HG02840 (cell line): ENCODE measurements around the gene FOSL2.

Source experiments
- ATAC-seq: cut with Tn5 transposase; IDR thresholded peaks from one replicate; pipeline ENCODE4 v1.9.1; 2021; ENCODE audit warnings: mild to moderate bottlenecking, moderate library complexity, moderate number of reproducible peaks; ENCODE audit not compliant: unreplicated experiment, low FRiP score

Gene FOSL2

DNA sequence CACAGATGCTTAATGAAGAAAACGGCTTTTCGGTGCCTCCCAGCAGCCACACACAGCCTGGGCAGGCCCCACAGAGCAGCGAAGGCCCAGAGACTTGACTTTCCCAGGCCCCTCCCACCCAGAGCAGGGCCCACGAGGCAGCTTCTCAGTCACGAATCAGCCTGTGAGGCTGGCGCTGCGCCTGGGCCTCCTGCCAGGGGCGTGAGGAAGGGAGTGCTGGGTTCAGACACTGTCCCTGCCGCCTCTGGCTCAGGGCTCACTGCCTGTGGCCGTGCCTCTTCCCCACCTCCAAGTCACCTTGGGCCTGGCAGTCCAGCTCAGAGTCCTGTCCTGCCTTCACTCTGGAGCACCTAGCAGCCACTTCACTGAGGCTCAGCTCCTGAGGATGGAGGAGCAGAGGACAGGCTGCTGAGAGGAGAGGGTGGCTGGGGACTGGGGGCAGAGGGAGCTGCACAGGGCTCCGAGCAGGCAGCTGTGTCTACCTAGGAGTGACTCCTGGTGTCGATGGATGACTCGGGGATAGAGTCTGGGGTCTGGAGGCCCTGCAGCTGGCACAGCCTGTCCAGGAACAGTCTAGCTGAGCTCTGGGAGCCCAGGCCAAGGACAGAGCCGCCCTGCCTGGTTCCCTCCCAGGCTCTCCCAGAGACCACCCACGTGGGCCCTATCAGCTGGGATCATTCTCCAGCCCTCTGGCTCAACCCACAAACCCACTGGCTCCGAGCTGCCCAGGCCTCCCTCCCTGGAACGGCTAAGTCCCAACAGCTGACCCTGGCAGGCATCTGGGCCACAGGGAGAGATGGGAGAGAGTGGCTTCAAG is 36.4 kb upstream of the FOSL2 start:
- no peak for ATAC-seq

DNA sequence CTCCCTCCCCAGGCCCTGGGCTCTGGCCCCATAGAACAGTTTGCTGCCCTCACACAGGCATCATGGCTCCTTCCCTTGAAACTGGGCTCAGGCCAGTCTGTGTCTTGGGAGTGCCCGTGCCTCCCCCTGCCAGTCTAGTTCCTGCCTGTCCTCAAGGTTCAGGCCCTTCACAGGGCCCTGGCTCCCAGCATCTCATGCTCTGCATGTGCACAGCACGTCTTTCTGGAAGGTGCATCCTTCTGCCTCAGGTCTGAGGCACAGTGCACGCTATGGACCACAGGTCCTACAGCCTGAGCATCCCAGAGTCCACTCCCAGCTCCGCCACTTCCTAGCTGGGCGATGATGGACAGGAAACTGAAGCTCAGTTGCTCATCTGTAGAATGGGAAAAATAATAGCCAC is 35.6 kb upstream of the FOSL2 start:
- no peak for ATAC-seq

DNA sequence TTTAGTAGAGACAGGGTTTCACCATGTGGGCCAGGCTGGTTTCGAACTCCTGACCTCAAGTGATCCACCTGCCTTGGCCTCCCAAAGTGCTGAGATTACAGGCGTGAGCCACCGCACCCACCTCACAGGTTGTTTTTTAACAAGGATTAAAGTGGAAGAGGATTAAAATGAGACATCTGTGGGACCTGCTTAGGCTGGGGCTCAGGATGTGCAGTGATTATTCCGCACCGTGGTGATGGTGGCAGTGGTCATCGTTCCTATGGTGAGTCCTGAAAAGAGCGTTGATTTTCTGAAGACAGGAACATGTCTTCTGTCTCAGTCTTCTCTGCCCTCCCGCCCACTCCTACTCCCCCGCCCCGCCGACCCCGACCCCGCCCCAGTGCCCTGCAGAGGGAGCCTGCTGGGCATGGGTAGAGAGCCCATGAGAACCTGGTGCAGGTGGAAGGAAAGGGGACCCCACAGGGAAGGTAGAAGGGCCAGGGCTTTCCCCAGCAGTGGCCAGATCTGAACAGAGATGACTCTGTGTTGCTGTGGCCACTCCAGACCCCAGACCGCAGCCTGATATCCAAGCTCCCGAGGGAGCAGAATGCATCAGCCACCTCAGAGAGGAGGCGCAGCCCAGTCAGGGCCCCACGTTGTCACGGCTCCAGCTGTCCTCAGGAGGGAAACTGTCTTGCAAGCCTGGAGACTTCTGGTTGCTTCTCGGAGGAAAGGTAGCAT is 34.5 kb upstream of the FOSL2 start:
- no peak for ATAC-seq

DNA sequence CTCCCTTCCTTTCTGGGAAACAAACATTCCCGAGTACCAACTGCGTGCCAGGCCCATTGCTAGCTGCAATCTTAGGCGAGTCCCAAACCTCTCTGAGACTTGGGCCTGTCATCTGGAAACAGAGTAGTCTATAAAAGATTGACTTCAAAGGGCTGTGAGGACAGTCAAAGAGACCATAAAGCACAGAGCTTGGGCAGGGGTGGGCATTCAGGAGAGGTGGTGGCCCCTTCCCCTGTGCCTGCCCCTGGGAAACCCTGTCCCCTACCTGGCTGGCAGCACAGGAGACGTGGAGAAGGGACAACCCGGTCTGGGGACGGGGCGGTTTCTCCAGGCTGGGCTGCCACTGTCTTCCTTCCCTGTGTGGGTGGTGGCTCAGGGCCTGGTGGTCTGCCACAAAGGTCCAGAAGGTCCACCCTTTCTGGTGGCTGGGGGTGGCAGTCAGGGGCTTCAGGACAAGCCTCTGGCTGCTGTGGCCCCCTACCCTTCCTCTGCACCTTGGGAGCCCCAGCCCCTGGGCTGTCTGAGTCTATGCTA is 33.9 kb upstream of the FOSL2 start:
- ATAC-seq = no peak

DNA sequence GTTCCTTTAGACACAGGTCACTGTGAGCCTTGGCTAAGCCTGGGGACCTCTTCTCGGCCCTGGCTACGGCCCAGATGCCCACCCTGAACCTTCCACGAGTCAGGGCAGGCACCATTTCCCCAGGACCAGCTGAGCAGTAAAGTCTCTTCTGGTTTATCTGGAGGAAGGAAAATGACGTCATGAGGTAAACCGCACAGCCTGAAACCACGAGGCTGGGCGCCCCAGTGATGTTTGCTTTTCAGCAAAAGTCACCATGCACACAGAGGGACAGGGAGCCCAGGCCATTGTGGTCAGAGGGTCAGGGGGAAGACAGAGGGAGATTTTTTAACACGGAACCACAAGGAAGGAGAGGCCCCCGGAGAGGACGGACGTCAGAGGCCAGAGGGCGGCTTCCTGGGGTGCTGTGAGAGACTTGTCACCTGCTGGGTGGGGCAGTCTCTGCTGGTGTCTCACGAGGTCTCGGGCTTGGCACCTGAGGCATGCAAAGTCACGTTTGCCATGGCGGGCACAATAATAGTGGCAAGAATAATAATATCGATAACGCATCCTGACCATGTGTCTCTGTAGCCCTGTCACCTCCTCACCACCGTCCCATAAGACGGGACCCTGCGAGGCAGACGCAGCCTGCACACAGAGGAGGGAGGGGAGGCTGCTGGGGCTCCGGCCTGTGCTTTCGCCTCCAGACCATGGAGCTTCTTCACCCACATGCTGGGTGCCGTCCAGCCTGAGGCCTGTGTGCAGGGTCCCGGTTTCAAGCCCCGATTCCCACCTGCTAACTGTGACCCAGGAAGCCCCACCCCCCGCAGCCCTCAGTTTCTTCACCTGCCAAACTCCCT is 33.2 kb upstream of the FOSL2 start:
- ATAC-seq = no peak

DNA sequence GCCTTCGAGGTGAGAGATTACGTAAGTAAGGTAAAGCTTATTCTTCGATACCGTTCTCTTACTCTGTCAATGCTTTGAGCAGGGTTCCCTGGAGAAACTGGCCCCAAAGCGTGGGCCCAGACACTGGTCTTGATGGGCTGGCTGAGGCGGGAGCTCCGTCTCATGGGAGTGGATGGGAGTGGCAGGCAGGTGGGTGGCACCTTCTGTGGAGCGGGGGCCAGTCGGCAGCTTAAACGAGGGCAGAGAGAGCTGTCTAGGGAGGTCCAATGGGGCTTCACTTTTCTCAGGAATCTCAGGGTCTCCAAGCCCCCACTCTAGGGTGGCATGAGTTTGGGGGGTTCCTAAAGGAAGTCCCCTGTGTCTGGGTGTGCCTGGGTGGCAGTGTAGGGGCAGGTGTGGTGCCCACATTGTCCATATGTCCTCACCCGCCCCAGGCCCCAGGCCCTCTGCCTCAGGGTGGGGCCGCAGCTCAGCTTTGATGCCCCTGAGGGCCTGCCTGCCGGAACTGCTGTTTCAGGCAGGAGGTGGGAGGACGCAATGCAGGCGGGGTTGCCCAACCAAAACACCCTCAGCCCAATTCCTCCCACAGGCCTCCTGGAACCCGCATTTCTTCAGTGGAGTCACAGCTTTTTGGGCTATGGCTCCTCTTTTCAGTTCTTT is 32.5 kb upstream of the FOSL2 start:
- ATAC-seq = no peak

DNA sequence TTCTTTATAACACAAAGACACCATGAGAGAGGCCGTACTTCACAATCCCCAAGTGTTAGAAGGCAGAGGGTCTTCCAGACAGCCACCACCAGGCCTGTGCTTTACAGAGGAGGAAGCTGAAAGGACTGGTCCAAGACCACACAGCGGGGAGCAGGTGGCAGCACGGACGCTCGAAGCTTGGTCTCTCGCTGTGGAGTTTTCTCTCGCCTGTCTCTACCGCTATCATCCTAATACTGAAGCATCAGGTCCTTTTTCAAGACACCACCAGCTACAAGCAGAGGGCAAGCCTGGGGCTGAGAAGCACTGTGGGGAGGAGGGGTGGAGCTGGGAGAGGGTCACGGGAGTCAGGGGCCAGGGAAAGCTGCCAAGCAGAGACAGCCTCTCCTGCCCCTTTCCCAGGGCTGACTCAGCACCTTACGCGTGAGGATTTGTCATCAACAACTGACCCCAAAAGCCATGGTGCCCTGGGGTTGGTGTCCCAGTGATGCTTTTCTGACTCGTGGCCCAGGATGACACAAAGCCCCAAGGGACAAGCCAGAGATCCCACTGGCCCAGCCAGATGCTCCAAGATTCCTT is 31.9 kb upstream of the FOSL2 start:
- ATAC-seq = no peak

DNA sequence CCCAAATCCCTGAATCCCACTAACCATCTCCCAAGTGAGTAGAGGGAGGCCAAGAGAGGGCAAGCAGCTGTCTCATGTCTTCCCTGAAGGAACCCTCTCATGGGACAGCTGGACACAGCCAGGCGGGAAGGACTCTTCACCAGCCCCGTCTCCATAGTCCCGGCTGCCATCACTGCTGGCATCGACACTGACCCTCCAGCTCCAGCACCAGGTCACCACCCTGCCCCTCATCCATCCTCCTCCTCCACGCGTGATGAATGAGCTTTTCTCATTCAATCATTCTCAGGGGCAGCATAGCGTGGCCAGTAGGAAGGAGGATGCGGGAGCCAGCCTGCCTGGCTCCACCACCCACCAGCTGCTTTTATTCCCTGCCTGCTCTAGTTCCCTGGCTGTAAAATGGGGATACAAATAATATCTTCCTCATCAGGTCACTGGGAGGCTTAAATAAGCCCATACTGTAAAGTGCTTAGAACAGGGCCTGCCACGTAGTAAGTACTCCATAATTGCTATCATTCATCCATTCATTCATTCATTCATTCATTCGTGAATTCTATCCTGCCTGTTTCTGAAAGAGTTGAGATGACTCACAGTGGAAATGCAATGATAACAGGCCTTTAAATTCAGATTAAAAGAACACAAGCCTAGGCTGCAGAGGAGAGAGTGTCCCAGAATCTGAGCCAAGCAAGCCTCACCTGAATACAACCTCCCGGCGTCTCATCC is 30.5 kb upstream of the FOSL2 start:
- ATAC-seq = no peak

DNA sequence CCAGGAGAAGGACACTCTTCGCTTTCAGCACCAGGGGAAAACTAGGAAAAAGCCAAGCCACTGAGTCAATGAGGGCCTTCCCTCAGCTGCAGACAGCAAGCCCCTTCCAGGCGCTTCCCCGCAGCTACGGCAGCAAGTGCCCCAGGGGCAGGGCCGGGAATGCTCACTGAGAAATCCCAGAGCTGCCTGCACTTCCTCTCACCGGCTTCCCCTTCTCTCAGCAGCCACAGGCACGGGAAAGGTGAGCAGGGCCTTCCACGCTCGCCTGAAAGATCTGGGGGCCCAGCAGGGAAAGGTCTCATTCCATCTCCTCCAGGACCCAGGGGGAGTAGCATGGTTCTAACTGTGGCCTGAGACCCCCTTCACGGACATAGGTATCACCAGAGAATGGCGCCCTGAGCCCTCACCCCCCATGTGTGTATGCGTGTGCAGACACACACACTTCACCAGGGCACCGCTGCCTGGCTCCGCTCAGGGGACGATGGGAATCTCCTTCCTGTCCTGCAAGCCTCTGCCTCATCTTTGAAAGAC is 29.6 kb upstream of the FOSL2 start:
- ATAC-seq = no peak

DNA sequence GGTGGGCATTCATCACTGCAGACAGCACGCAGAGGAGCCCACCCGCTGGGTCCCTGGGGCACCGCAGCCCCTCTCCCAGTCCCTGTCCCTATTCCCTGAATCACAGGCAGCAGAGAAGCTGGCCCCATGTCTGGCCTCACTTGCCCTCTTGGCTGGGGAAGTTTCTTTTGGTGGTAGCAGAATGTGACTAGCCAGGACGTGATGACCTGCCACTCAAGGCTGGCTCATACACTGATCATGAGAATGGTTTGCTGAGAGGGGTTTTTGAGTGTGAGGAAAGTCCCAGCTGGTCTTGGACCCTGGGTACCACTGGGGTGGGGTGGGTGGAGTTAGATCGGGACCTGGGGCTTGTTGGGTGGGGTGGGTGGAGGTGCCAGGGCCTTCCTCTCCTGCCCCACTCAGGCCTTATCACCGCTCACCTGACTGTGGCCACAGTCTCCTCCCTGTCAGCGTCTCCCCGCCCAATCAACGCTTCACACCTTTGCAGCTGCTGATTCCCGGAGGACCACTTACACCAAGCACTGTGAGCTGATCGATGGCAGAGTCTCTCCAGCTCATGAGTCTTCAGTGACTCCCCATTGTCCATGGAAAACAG is 28.9 kb upstream of the FOSL2 start:
- no peak for ATAC-seq

DNA sequence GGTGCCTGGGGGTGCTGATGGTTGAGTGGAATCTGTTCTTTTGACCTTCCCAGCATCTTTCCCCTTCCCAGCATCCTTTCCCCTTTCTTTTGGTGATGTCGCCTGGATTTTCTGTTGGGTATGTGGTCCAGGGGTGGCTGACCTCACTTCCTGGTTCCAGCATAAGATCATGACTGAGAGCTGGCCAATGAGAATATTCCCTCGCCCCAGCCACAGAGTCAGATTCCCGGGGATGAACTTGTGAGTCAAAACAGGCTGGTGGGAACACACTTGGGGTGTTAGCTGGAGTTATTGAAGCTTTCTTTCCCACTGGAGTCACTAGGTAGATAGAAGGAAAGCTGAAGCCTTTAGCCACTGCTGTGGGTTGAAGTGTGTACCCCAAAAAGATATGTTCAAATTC is 28.0 kb upstream of the FOSL2 start:
- no peak for ATAC-seq

DNA sequence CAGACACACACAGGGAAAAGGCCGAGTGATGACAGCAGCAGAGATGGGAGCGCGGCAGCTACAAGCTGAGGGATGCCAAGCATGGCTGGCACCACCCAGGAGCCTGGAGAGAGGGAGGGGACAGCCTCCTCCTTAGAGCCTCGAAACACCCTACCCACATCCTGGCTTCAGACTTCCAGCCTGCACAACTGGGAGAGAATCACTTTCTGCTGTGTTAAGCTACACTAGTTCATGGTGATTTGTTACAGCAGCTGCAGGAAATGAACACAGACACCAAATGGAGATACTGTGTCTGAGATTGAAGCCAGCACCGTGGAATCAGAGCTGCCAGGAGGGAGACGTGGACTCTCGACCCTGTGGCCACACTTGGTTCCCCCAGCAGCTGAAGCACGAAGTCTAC is 27.5 kb upstream of the FOSL2 start:
- ATAC-seq = no peak

DNA sequence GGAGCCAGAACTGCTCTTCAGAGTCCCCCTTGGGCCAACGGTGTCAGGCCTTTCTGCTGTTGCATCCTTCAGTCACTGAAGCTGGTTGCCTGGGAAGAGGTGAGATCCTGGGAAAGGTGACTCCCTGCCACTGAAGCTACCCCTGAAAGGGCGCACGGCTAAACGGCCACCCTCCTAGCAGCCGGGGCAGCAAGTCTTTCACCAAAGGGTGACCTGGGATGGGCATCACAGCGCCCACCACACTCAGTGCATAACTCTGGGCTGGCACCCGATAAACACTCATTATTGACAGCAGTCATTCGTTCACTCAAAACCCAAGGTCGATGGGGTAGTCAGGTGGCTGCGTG is 26.5 kb upstream of the FOSL2 start:
- no peak for ATAC-seq

DNA sequence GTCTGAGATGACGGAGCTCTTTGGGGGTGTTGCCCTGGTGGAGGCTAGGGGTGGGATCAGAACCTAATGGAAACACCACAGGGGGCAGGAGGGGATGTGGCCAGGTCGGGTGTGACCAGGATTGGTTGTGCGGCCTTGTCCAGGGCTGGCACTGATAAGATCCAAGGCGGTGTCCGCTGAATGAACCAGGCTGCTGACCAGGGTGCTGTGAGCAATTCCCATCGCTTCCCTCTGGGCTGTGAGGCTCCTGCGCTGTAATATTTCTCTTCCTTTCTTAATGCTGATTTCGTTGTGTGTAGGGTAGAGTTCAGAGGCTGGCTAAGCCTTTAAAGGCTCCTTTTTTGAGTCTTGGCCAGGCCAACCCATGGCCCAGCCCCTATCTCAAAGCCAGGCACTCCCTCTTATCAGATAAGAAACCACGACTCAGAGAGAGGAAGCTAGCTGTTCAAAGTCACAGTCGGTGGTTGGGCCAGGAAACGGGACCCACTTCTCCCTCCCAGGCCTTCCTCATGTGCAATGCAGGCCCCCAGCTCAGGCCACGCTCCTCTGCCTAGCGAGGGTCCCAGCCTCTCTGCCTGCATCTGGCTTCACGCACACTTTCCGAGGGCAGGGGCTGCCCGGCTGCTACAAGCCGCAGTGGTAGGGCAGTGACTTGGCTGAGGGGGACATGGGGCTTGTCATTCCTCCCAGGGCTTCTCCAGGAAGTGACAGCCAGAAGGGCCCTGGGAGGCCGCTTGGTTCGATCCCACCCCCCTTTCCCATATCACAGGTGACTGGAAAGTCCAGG is 26.0 kb upstream of the FOSL2 start:
- no peak for ATAC-seq

DNA sequence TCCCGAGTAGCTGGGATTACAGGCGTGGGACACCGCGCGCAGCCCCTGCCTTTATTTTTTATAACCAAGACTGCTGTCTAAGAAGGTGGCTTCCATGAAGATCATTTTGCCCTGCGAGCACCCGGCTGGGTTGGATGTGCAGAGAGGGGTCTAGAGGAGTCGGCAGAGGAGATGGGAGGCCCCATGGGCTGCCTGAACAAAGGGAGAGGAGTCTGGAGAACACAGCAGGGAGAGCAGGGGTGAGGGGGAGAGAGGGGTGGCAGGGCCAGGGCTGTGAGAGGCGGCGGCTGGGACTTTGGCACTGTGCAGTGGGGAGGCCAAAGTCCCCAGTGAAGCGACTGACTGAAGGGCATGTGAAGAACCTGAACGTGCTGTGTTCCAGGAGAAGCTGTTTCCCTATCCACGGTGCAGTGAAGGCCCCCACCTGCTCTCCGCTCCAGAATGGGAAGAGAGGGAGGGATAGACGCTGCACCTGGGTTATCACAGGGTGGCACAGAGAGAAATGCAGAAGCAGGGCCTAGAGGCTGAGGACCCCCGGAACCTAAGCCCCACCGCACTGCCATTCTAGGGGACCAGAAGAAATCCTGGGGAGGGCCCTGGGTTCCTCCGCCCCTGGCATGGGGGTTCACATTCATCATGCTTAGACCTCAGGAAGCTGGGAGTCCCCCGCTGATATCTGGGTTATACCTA is 24.8 kb upstream of the FOSL2 start:
- no peak for ATAC-seq

DNA sequence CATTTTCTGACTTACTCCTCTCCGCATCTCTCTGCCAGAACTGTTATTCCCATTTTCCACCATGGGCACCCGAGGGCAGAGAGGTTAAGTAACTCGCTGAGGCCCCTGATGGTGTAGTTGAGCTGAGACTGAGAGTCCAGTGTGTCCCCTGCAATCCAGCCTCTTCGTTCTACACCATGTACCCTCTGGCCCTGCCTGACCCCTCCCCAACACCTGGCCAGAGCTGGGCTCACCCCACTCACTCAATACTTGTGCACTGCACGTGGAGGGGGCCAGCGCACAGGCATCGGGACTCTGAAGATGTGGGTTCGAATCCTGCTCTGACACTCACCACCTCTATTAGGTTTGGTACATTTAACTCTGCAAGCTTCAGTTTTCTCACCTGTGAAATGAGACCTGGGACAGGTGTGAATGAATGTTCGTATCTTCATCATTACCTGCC is 24.3 kb upstream of the FOSL2 start:
- no peak for ATAC-seq

DNA sequence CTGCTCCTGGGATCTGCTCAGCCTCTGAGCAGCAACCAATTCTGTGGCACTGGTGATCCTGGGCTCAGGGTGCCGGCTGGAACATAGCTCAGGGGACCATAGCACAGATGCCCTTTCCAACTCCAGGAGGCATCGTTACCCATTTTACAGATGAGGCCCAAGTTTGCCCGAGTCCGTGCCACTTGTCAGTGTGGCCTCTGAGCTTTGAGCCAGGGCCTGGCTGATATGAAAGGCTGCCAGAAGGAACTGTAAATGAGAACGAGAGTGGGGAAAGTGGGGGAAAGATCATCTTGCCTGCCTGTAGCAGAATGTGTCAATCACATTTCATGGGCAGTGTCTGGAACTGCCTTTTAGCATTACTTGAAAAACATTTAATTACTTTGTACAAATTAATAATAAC is 23.3 kb upstream of the FOSL2 start:
- no peak for ATAC-seq

DNA sequence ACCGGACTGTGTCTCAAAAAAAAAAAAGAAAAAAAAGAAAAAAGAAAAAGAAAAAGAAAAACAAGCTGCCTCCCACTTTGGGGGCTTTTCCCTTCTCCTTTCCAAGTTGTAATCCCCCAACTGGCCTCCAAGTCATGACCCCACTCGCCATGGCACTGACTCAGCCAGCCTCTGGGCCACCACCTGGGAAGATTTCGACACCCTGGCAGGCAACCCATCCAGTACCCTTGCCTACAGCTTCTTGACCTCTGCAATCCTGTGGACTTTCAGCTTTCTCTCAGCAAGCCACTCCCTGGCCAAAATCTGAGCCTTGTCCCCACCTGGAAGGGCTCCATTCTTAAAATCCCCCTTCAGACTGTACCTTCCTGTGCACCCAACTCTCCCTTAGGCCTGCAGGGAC is 22.3 kb upstream of the FOSL2 start:
- ATAC-seq = no peak
